ENCODE data around the gene TMPRSS6.

The TMPRSS6 gene

DNA sequence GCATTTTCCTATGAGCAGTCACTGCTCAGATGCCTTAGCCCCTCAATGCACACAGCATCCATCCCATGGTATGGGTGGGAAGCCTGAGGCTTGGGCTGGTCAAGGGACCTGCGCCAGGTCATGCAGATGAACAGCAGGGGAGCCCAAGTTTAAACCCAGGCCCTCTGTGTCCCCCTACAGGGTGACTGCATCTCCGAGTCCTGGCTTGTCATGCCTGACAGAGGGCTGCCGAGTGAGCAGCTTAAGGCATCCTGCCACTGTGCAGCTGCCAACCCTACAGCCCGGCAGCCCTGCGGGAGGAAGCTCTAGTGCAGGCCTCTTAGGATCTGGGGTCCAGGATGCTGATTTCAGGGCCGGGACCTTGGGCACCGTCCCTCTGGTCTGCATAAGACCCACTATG, 30.2 kb upstream of the TMPRSS6 start:
- no peak for DNase-seq

DNA sequence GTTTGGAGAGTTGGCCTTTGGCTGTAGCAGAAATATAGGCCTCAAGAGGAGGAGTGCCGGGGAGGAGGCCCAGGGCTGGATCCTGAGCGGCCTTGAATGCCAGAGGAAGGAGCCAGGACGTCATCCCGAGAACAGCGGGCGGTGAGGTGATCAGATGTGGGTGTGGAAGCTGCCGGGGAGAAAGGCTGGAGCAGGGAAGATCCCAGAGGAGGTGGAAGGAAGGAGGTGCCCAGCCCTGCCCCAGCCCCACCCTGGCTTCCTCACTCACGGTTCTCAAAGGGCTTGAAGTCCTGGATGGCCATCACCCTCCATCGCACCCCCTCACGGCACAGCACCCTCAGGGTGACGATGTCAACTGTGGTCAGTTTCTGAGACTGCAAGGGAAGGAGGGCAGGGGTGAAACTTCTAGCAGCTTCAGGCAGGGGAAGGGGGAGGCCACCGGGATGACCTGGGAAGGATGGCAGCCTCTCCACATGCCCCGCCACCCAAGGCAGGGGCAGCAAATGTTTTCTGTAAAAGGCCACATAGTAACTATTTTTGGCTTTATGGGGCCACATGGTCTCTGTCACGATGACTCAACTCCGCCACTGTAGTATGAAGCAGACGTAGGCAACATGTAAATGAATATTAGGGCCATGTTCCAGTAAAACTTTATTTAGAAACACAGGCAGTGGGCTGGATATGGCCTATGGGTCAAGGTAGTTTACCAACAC, 29.5 kb upstream of the TMPRSS6 start:
- no peak for DNase-seq

DNA sequence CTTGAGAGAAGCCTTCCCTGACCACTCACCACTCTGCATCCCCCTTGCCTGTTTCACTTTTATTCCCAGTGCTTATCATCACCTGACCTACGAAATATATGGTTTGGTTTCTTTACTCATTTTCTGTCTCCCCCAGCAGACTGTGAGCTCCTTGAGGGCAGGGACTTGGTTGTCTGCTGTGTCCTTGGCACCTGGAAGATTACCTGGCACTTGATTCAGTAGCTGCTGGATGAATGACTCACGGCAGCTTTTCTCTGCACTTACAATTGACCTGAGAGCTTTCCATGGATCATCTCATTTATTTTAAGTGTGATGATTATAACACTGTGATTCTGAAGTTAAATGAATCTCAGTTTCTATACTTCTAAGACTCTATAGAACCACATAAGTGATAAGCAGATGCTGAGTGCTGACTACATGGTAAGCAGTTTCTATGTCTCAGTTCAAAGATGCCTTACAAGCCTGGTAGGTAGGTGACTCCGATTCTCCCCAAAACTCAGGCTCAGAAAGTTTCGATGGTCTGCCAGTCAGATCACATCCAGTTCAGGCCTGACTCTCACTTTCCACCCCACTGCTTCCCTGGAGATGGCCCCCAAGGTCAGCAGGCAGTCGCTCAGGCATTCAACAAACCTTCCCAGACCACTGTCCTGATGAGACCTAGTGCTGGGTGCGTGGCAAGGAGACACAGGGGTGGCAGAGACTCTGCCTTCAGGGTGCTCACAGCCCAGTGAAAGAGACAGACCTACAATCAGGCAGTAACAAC, 28.6 kb upstream of the TMPRSS6 start:
- DNase-seq: no peak

DNA sequence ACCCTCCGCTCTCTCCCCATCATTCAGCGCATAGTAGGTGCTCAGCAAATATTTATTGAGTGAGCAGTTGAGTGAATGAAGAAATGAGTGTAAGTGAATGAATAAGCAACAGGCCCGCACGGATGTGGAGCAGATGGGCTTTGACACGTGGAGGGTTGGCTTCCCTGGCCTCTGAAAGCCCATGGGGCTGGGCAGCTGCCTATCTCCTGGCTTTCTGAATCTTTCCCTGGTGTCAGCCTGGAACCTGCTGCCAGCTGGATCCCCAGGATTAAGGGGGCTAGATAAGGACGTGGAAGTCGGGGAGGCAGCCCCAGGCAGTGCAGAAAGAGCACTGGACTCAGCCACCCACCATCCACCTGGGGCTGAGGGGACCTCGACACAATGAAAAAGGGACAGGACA, 27.6 kb upstream of the TMPRSS6 start:
- no peak for DNase-seq

DNA sequence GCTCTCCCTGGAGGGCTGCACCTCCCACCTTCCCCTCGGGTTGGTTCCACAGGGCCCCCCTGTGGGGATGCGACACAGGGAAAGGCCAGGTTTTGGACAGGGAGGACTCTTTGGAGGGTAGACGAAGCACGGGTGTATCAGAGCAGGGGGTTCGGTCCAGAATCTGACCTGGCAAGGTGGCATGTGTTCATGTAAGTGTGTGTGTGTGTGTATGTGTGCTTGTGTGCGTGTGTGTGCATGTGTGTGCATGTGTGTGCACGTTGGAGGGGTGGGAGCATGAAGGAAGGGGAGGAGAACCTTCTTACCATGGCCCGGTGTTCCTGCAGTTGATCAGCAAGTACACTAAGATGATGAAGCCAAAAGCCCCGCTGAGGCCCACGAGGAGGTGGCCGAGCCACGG, 25.5 kb upstream of the TMPRSS6 start:
- no peak for DNase-seq

DNA sequence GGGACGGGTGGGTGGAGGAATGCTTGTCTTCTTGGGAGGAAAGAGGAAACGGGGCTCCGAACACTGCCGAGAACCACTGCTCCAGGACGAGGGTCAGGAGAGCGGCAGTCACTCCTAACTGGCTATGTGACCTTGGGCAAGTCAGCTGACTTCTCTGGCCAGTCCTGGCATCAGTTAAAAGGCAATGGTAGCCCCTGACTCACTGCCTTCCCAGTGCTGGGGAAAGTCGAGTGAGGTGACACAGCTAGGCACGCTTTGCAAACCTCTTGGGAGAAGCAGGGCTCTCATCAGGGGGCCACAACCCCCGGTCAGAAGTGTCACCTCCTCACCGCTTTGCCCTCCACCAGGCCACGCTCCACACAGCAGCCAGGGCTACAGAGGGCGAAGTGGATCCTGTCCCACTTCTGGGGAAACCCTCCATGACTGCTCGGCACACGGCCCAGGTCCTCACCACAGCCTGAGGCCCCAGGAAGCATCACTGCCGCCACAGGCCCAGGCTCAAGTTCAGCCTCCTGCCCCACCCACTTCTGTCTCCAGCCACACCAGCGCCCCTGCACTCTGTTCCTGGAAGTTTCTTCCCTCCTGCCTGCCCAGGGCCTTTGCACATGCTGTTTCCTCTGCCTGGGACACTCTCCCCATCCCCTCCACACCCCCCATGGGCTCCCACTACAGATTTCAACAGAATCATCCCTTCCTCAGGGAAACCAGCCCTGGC, 23.9 kb upstream of the TMPRSS6 start:
- DNase-seq: no peak

DNA sequence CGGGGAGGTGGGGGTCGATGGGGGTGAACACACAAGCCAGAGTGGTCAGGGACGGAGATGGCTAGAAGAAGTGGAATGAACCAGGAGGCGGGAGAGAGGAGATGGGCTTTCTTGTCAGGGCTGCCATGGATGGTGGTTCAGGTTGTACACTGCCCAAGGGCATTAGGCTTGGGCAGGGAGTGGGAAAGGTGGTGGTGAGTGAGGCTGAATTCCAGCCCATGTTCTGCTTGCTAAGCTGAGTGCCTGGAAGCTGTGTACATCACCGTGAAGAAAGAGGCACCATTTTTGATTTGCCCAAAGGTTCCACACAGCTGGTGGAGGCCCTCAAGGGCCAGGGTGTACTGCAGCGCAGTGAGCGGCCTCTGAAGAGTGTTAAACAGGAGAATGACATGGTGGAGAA, 23.3 kb upstream of the TMPRSS6 start:
- DNase-seq: no peak

DNA sequence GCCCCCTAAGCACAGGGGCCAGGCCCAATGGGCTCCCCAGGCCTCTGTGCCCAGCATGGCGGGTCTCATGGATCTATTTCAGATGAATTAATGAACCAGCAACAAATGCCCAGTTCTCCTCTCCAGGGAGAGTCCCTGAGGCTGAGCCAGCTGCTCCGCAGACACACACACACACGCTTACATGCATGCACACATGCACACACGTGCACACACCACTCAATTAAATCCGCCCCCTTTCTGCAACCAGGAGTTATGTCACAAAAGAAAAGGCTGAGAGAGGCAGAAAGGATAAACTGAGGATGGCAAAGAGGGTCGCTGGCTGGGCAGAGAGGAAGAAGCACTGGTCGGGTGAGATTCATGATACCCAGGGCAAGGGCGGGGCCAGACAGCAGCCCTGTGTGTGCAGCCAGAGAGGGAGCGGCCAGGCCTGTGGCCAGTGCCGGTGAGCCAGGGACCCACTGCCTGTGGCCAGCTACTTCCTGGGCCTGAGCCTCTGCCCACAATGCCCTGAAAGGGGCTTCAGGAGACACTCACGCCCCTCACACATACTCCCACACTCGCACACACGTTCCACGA, 20.4 kb upstream of the TMPRSS6 start:
- DNase-seq: no peak

DNA sequence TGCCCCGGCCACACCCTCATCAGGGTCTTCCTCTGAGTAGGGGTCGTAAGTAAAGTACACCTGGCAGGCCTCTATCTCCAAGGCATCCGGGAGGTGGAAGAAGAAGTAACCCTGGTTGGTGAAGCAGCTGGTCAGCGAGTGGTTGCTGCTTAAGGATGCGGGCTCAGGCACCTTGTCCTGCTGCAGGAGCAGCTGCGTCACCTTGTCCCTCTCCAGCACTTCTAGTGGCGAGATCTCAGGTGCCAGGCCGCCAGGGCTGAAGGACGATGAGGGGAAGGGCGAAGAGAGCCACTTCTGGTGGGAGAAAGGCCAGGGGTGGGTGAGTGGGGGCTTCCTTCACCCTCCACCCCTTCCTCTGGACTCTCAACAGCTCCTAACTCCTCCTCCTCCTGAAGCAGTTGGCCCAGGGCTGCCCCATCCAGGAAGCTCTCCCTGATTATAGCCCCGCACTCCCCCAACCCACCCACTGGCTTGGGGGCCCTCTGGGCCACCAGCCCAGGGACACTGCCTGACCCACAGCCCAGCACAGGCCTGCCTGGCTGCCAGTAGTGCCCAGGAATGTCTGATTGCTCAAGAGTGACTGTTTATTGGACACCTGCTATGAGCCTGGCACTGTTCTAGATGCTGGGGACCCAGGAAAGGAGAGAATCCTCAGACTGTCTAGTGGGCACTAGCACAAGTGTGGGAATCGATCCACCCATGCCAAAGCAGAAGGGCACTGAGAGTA, 19.2 kb upstream of the TMPRSS6 start:
- no peak for DNase-seq

DNA sequence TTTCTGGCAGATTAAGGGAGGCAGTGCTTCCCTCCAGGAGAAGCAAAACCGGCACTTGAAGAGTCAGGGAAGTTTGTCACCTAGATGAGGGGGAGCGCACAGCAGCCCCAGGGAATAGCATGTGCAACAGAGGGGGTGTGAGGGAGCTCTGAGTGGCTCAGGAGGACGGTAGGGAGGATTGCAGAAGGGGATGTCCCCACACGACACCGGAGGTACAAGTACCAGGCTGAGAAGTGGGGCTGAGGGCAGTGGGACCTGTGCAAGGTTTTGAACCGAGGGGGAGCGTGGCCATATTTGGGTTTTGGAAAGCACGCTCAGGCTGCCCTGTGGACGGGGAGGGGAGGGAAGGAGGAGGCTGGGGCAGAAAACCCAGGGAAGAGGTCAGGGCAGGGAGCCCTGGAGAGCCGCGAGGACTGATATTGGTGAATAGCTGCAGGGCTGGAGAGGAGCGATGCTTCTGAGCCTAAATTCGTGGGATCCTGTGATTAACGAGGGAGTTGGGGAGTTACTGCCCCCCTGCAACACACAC, 17.9 kb upstream of the TMPRSS6 start:
- no peak for DNase-seq

DNA sequence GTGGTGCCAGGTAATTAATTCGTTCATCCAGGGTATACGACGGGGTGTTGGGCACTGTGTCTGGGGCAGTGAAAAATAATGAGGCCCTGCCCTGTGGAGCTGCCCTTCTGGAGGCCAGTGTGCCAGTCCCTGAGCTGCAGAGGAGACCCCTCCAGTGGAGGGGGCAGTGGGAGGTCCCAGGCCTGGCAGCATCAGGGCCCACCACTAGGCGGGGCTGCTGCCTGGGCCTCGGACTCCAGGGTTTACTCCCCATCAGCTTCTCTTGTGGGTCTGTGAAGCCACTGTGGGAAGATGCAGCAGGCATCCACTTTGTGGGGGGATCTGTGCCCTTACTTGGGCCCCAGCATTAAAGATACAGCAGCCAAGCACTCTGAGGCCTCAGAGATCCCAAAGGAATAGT, 17.4 kb upstream of the TMPRSS6 start:
- DNase-seq: no peak

DNA sequence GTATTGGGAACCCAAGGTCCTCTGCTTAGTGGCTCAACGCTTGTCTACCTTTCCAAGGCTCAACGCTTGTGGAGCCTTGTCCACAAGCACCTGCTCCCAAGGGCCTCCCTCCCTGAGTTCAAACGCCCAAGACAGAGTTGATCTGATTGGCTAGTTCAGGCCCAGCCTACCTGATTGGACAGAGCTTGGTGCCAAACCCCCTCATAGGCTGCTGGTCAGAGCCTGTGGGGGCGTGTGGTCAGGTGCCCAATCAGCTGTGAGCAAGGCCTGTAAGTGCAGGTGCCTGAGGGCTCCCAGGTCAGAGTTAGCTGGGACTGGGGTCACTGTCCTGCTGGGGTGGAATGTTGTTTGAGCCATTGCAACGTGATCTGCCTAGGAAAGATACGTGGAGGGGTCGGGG, 16.9 kb upstream of the TMPRSS6 start:
- no peak for DNase-seq

DNA sequence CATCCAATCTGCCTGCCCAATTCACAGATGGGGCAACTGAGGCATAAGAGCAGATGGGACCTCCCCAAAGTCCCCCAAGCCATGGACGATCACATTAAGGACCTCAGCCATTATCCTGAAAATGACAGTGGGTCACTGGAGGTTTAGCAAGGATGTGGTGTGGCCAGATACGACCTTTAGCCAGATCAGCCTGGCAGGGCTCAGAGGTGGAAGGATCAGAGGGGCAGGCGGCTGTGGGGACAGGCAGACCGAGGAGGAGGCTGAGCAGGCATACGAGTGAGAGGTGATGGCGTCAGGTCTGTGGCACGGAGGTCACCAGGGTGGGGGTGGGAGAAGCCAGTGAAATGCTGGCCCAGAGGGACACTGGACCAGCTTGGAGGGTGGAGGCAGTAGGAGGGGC, 14.1 kb upstream of the TMPRSS6 start:
- no peak for DNase-seq

DNA sequence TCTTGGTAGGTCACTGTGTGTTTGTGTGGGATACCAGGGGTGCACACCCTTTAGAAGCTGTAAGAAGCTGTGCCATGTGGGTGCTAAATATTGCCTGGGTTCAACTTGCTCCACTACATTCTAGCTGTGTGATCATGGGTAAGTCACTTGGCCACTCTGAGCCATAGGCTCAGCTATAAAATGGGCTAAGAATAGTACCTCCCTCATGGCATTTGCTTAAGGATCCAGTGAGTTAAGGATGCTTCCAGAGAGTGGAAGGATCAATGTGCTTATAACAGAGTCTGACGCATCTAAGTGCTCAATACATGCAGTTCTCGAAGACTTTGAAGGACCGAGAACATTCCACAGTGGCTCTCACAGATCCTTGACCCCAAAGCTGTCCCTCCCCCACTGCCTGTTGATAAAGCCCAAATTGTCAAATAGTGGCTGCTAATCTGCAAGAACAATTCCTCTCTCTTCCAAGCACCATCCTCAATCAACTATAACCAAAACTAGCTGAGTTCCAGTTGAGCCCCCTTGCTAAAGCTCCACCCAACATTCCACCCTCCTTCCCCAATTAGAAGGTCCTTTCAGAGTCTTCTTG, 13.2 kb upstream of the TMPRSS6 start:
- no peak for DNase-seq

DNA sequence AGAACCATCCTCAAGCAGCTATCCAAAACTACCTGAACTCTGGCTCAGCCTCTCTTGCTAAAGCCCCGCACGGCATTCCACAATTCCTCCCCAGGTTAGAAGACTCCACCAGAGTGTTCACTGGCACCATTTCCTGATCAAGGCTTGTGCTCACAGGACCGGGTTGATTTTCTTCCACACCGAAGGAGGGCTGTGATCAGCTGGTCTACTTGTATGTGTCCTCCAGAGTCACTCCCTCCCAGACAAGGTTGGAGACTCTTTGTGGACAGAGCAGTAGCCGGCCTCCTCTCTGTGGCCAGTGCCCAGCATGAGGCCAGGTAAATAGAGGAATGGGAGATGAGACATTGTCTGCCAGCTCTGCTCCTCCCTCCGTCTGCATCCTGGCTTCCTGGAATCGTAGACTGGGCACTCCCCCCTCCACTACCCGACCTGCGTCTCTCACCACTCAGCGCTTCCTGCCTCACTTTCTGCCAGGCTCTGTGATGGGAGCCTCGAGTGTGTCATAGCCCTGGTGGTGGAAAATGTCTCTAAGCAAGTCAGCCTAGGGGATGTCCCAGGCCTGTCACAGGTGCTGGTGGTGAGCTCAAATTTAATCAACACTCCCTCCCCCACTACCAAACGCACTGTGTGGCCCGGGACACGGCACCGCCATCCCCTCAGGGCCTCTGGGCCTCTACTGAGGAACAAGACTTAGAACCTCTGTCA, 12.5 kb upstream of the TMPRSS6 start:
- no peak for DNase-seq

DNA sequence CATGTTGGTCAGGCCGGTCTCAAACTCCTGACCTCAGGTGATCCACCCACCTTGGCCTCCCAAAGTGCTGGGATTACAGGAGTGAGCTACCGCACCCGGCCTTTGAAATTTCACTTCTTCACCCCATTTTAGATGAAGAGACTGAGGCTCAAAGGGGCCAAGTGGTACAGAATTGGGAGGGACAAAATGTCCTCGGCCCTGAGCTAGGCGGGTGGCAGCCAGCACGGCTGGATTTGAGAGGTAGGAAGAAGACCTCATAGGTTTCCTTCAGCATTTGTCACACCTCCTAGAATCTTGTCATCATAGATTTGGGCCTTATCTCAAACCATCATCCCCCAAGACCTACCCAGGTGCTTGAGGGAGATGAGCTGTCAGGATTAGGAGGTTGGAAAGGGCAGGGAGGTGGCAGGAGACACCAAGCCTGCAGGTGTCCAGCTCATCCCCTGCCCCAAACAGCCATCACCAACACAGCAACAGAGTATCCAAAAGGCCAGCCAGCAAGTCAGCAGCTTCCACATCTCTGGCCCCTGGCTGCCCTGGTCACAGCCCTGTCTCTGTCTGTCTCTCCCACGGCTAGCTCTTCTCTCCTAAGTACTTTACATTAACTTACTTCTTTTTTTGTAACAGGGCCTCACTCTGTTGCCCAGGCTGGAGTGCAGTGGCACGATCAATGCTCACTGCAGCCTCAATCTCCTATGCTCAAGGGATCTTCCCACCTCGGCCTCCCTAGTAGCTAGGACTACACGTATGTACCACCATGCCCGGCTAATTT, 11.2 kb upstream of the TMPRSS6 start:
- DNase-seq: no peak

DNA sequence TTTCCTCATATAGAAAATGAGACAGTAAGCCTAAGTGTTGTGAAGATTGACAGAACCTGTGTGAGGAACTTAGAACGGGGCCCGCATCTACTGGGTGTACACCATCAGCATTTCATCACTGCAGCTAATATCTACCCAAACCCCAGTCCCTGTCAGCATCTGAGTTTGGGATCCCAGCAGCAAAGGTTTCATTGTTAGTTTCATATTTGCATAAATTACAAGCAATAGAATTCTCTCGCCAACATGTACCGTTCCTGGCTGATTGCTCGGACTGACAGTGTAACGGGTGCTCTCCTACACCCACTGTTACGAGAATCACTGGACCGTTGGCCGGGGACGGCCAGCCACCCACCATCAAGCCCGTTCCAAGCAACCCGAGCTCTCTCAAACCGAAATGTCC, 10.4 kb upstream of the TMPRSS6 start:
- no peak for DNase-seq

DNA sequence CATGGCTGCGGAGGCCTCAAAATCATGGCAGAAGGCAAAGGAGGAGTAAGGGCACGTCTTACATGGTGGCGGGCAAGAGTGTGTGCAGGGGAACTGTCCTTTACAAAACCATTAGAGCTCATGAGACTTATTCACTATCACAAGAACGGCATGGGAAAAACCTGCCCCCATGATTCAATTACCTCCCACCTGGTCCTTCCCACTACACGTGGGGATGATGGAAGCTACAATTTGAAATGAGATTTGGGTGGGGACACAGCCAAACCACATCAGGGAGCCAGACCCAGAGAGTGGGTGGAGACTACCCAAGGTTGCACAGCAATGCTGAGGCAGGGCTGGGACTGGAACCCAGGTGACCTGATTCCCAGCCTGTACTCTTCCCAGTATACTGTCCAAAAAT, 8.6 kb upstream of the TMPRSS6 start:
- DNase-seq: no peak

DNA sequence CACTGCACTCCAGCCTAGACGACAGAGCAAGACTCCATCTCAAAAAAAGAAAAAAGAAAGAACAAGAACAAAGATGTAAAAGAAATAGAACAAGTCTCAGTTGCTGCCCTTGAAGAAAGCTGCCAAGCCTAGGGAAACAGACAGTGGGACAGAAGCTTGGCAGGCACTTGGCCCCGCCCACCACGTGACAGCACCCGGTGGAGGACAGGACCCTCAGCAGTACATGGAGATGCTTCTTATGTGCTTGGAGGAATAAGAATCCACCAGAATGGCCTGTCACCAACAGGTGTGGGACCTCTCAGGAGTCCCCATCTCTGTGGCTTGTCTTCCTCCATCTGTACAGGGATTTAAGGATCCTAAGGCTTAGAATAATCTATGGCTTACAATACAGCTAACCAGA, 7.6 kb upstream of the TMPRSS6 start:
- no peak for DNase-seq

DNA sequence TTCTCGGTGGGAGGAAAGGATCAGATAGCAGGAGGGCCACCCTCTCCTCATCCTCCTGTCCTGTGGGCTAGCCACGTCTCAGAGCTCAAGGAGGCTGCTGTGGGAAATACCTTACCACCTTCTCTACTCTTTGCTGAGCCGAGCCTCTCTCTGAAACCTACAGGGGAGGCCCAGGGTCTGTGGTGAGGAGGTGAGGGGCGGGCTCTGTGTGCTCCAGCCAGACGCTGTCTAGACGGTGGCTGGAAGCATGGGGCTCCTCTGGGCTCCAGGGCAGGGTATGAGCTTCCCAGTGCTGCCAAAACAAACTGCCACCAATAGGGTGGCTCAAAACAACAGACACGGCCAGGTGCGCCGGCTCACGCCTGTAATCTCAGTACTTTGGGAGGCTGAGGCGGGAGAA, 5.5 kb upstream of the TMPRSS6 start:
- DNase-seq: no peak

DNA sequence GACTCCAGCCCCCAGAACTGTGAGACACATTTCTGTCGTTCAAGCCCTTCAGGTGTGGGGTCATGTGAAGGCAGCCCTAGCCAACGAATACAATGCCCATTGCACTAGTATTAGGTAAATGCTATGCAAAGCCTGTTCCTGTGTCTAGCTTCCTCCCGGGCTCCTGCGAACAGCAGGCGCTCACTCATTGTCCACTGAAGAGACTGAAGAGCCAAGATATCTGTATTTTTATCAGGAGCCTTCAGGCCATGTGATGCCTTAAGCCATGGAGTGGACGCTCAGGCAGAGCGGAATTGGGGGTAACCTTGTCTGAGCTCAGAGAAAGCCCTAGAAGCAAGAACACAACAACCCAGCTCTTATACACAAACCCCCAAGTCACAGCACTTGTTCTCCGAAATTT, 4.2 kb upstream of the TMPRSS6 start:
- no peak for DNase-seq
